ENCODE results near the gene ACSS1.

ACSS1 gene

DNA sequence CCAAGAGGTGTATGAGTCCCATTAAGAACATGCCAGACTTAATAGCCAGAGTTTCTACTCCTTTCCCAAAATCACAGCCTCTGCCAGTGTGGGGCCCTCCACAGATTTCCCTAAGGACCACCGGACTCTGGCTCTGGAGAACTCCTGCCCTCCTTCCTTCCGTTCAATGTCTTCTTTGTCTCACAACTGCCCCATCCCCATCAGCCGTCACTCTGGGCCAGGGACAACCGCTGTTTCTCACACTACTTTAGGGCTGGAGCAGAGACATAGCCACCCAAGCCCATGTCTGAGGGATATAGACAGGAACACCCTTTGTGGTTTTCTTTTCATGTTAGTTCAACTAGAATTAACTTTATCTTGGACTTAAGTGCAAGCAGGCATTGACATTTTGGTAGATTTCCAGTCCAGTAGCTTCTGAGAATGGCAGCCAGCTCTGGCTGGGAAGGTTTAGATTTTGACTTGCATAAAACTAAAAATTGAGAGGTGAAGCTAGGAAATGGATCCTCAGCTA is 6.7 kb upstream of the ACSS1 start:
- no peak overlapping the region for H3K4me3 ChIP-seq (ENCODE audit: low read depth, low read length)
- no peak for DNase-seq (ENCODE audit: low read depth, low spot score)
- in situ Hi-C loops (cut with HindIII; ENCODE audit: low sequenced_read_pairs): no loop called here
- TF ChIP-seq, protein P1, sequence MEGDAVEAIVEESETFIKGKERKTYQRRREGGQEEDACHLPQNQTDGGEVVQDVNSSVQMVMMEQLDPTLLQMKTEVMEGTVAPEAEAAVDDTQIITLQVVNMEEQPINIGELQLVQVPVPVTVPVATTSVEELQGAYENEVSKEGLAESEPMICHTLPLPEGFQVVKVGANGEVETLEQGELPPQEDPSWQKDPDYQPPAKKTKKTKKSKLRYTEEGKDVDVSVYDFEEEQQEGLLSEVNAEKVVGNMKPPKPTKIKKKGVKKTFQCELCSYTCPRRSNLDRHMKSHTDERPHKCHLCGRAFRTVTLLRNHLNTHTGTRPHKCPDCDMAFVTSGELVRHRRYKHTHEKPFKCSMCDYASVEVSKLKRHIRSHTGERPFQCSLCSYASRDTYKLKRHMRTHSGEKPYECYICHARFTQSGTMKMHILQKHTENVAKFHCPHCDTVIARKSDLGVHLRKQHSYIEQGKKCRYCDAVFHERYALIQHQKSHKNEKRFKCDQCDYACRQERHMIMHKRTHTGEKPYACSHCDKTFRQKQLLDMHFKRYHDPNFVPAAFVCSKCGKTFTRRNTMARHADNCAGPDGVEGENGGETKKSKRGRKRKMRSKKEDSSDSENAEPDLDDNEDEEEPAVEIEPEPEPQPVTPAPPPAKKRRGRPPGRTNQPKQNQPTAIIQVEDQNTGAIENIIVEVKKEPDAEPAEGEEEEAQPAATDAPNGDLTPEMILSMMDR (IDR thresholded peaks at IDR 0.05; ENCODE audit: low read depth, low read length): no peak

- in situ Hi-C loops (cut with HindIII; ENCODE audit: low sequenced_read_pairs): no loop called here
- TF ChIP-seq, protein P1 (IDR thresholded peaks at IDR 0.05; ENCODE audit: low read depth, low read length): no peak
- no peak overlapping the region for H3K4me3 ChIP-seq (ENCODE audit: low read depth, low read length)
- DNase-seq (ENCODE audit: low read depth, low spot score): no peak
These were observed 6.0 kb upstream of the ACSS1 start for GRCh38 chr20:25063981-25064380.

GRCh38 chr20:25063546-25063945 is 5.6 kb upstream of the ACSS1 start:
- in situ Hi-C loops (cut with HindIII; ENCODE audit: low sequenced_read_pairs): no loop called here
- no peak overlapping the region for H3K4me3 ChIP-seq (ENCODE audit: low read depth, low read length)
- TF ChIP-seq, protein P1 (IDR thresholded peaks at IDR 0.05; ENCODE audit: low read depth, low read length): no peak
- no peak for DNase-seq (ENCODE audit: low read depth, low spot score)

DNA sequence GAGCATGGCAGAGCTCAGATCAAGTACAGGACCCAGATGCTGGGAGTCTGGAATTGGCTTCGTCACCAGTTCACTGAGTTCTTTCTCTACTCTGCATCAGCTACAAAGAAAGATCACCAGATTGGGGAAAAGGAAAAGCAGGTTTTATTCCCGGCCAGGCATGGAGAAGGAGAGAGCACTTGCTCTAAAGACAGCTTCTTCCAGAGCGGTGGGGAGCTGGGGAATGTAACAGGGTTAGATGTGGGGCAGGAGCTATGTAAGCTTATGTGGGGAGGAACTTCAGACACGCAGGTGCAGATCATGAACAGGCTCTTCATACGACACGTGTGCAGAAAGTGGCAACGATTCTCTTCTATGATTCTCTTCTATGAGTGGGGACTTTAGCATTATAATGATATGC is 4.9 kb upstream of the ACSS1 start:
- TF ChIP-seq, protein P1 (IDR thresholded peaks at IDR 0.05; ENCODE audit: low read depth, low read length): no peak
- no peak overlapping the region for H3K4me3 ChIP-seq (ENCODE audit: low read depth, low read length)
- in situ Hi-C loops (cut with HindIII; ENCODE audit: low sequenced_read_pairs): no loop called here
- no peak for DNase-seq (ENCODE audit: low read depth, low spot score)

DNA sequence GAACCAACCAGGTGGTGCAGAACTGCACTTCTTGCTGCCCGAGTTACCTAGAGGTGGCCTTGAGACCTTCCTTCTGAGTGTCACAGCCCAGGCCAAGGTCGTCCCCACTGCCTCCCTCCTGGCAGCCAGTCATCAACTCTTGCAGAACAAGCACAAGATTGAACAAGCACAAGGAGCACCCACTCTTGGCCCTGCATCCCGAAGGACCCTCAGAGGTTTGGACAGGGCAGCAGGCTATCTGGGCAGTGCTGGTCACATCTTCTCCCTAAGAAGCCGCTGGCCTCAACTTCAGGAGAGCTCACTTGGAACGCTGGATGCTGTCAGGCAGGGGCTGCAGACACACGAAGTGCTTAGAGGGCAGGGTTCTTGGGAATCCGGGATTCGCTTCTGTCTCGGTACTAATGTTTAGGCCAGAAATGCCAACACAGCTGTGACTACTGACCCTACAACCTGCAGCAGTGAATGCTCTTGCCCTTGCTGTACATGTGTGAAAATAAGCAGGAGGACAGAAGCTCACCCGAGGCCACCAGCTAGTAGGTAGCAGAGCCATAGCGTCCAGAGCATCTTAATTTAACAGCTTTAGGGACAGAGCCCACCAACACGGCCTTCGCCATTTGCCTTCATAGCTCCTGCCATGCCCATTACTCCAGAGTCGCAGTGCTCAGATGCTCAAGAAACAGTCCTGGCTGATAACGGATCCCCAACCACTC is 4.0 kb upstream of the ACSS1 start:
- no peak overlapping the region for H3K4me3 ChIP-seq (ENCODE audit: low read depth, low read length)
- in situ Hi-C loops (cut with HindIII; ENCODE audit: low sequenced_read_pairs): no loop called here
- no peak for DNase-seq (ENCODE audit: low read depth, low spot score)
- TF ChIP-seq, protein P1 (IDR thresholded peaks at IDR 0.05; ENCODE audit: low read depth, low read length): no peak

GRCh38 chr20:25061103-25061799 is 3.3 kb upstream of the ACSS1 start:
- H3K4me3 ChIP-seq (ENCODE audit: low read depth, low read length): no peak overlapping the region
- in situ Hi-C loops (cut with HindIII; ENCODE audit: low sequenced_read_pairs): no loop called here
- DNase-seq (ENCODE audit: low read depth, low spot score): no peak
- TF ChIP-seq, protein P1 (IDR thresholded peaks at IDR 0.05; ENCODE audit: low read depth, low read length): no peak

Measured in astrocyte of the spinal cord (primary cell).